Mesenchymal stem cell (in vitro differentiated cells and primary cell): ENCODE results near the gene DNASE1L1.
A peak's percentile ranks its signal among the peaks of the same experiment; 100 is the strongest.

Source experiments
- DNase-seq: peaks from one replicate; pipeline ENCODE4 v3.0.0-alpha.2; 2013
- H2AFZ ChIP-seq: one replicate; pipeline ENCODE4 v1.6.1; 2013; ENCODE audit warnings: low read depth, mild to moderate bottlenecking, control low read depth, inconsistent platforms, low read length, moderate library complexity
- H2AK5ac ChIP-seq: 2 replicates; pipeline ENCODE4 v1.6.1; 2013; ENCODE audit warnings: low read length, moderate library complexity, mild to moderate bottlenecking, inconsistent platforms; ENCODE audit not compliant: severe bottlenecking
- H2BK120ac ChIP-seq: one replicate; pipeline ENCODE4 v1.6.1; 2013; ENCODE audit warnings: low read depth, mild to moderate bottlenecking, inconsistent platforms, low read length, moderate library complexity
- H2BK12ac ChIP-seq, 2 experiments: one replicate each; pipeline ENCODE4 v1.6.1; 2013; ENCODE audit warnings: inconsistent platforms in 2 of 2, low read length in 2 of 2, mild to moderate bottlenecking in 2 of 2, moderate library complexity in 2 of 2, control low read depth in 1 of 2
- H2BK15ac ChIP-seq: one replicate; pipeline ENCODE4 v1.6.1; 2013; ENCODE audit warnings: mild to moderate bottlenecking, low read depth, inconsistent platforms; ENCODE audit not compliant: poor library complexity, severe bottlenecking
- H2BK5ac ChIP-seq: 2 replicates; pipeline ENCODE4 v1.6.1; 2013; ENCODE audit warnings: low read depth, mild to moderate bottlenecking, low read length, control low read depth, inconsistent platforms; ENCODE audit not compliant: poor library complexity, severe bottlenecking
- H3K14ac ChIP-seq, 2 experiments: one replicate each; pipeline ENCODE4 v1.6.1; 2013; ENCODE audit warnings: inconsistent platforms in 2 of 2, low read length in 2 of 2, control low read depth in 1 of 2, mild to moderate bottlenecking in 1 of 2, moderate library complexity in 1 of 2
- H3K18ac ChIP-seq, 2 experiments: one replicate each; pipeline ENCODE4 v1.6.1; 2013; ENCODE audit warnings: inconsistent platforms in 2 of 2, low read length in 2 of 2, control low read depth in 1 of 2, low read depth in 1 of 2, mild to moderate bottlenecking in 1 of 2
- H3K23ac ChIP-seq, 2 experiments: one replicate each; pipeline ENCODE4 v1.6.1; 2013; ENCODE audit warnings: inconsistent platforms in 2 of 2, low read length in 2 of 2, mild to moderate bottlenecking in 2 of 2, moderate library complexity in 2 of 2, control low read depth in 1 of 2
- H3K27ac ChIP-seq: 2 replicates; pipeline ENCODE4 v1.5.1; 2013; ENCODE audit warnings: mild to moderate bottlenecking, moderate library complexity, low read length, control low read depth, inconsistent platforms; ENCODE audit not compliant: poor library complexity, severe bottlenecking
- H3K27me3 ChIP-seq, 2 experiments: 2 replicates each; pipeline versions ENCODE4 v1.6.1 to v1.7.0; 2013; ENCODE audit warnings: low read length in 2 of 2, mild to moderate bottlenecking in 2 of 2, moderate library complexity in 2 of 2, control low read depth in 1 of 2, inconsistent platforms in 1 of 2; ENCODE audit not compliant: control insufficient read depth in 1 of 2, insufficient read depth in 1 of 2
- H3K36me3 ChIP-seq, 2 experiments: 2 replicates each; pipeline versions ENCODE4 v1.6.1 to v1.7.0; 2013; ENCODE audit warnings: low read length in 2 of 2, control low read depth in 1 of 2, inconsistent platforms in 1 of 2, low read depth in 1 of 2, mild to moderate bottlenecking in 1 of 2; ENCODE audit not compliant: insufficient read depth in 2 of 2, control insufficient read depth in 1 of 2
- H3K4ac ChIP-seq, 2 experiments: one replicate each; pipeline ENCODE4 v1.6.1; 2013; ENCODE audit warnings: inconsistent platforms in 2 of 2, low read length in 2 of 2, mild to moderate bottlenecking in 2 of 2, moderate library complexity in 2 of 2, control low read depth in 1 of 2, low read depth in 1 of 2
- H3K4me1 ChIP-seq: 2 replicates; pipeline ENCODE4 v1.6.1; 2013; ENCODE audit warnings: low read depth, low read length, control low read depth; ENCODE audit not compliant: control insufficient read depth, insufficient read depth
- H3K4me2 ChIP-seq: 2 replicates; pipeline ENCODE4 v1.6.1; 2013; ENCODE audit warnings: low read length, mild to moderate bottlenecking, inconsistent platforms; ENCODE audit not compliant: poor library complexity, severe bottlenecking
- H3K4me3 ChIP-seq, 2 experiments: 2 replicates each; pipeline versions ENCODE4 v1.5.1 to v1.7.0; 2013; ENCODE audit warnings: low read length in 2 of 2, mild to moderate bottlenecking in 2 of 2, control low read depth in 1 of 2, low read depth in 1 of 2; ENCODE audit not compliant: insufficient read depth in 1 of 2
- H3K79me1 ChIP-seq: replicated peaks from 2 replicates; pipeline ENCODE4 v1.6.1; 2013; ENCODE audit warnings: mild to moderate bottlenecking, control low read depth, low read length, inconsistent platforms; ENCODE audit not compliant: poor library complexity, severe bottlenecking
- H3K9ac ChIP-seq: 2 replicates; pipeline ENCODE4 v1.7.0; 2013; ENCODE audit warnings: mild to moderate bottlenecking, low read length, moderate library complexity
- H3K9me3 ChIP-seq: 2 replicates; pipeline ENCODE4 v1.7.0; 2013; ENCODE audit warnings: mild to moderate bottlenecking, low read length; ENCODE audit not compliant: control insufficient read depth
- H4K8ac ChIP-seq: one replicate; pipeline ENCODE4 v1.6.1; 2013; ENCODE audit warnings: inconsistent platforms, mild to moderate bottlenecking, low read length, moderate library complexity
- H4K91ac ChIP-seq: one replicate; pipeline ENCODE4 v1.6.1; 2013; ENCODE audit warnings: mild to moderate bottlenecking, low read length, inconsistent platforms
- WGBS: methylation state at CpG from one replicate; pipeline ENCODE4 v1.1.7; 2013; ENCODE audit warnings: mixed read lengths; 5-methylcytosine and 5-hydroxymethylcytosine counted together

Gene DNASE1L1

DNA sequence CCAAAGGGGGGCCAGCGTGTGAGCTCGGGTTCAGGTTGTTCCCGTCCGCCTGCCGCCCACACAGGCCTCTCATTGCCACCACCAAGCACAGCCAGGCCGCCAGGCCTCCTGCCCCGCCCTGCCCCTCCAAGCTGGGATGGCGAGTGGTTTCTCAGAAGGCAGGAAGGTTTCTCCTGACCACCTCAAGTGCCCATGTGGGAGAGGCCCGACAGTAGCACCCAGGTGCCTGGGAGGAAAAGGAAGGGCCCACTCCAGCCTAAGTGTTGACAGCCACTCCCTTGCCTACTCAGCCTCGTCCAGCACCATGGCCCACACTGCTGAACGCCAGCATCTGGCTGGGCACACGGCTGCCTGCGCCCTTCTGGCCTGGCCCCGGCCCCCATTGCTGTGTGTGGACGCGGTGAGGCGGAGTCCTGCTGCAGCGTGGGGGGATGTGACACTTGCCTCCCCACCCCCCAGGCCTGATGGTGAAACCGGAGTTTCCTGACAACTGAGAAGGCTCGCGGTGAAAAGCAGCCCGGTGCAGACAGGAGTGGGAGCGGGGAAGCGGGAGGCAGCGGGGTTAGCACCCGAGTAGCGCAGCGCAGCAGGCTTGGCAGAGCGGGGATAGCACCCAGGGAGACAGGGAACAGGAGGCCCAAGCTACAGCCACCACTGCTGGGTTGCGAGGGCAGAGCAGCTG lies 53.8 kb downstream of the DNASE1L1 start:
- no peak overlapping the region for H2AK5ac ChIP-seq
- H3K79me1 ChIP-seq: no peaks in the 10 kb centered on the region
- H3K4me2 ChIP-seq: no peak overlapping the region
- H2BK15ac ChIP-seq: no peak overlapping the region
- no peaks in the 10 kb centered on the region for H3K9me3 ChIP-seq
- H2BK120ac ChIP-seq: no peak overlapping the region
- H3K4me1 ChIP-seq: peaks cover 25% of the 10 kb centered on the region
- H3K4me3 ChIP-seq: no peak overlapping the region
- H2BK12ac ChIP-seq: no peak overlapping the region
- H3K27me3 ChIP-seq: no peaks in the 10 kb centered on the region
- no peak overlapping the region for H3K4ac ChIP-seq
- no peak overlapping the region for H3K27ac ChIP-seq
- 92% methylated on average over 26 of the region's 30 CpGs for WGBS
- no peak overlapping the region for H3K23ac ChIP-seq
- H3K9ac ChIP-seq: no peak overlapping the region
- no peak overlapping the region for H2AFZ ChIP-seq
- peaks cover 91 to 100% of the 10 kb centered on the region in 2 experiments for H3K36me3 ChIP-seq
- H2BK5ac ChIP-seq: no peak overlapping the region
- DNase-seq: no peak
- H3K14ac ChIP-seq: no peak overlapping the region
- H3K18ac ChIP-seq: no peak overlapping the region
- H4K8ac ChIP-seq: no peak overlapping the region
- H4K91ac ChIP-seq: no peak overlapping the region

DNA sequence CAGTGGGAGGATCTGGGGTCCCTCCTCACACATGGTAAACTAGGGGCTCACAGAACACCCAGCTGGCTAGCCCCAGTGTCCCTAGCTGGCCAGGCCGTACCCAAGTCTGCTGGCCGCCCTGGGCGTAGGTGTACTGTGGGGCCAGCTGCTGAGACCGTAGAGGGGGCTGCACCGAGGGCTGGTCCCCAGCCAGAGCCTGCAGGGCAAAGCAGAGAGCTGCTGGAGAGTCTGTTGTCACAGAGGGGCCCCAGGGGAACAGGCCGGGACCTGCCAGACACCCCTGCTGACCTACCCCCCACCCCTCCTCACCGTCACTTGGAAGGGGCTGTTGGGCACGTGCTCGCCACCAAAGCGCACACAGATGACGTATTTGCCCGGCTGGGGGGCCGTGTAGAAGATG lies 54.5 kb downstream of the DNASE1L1 start:
- Histone ChIP-seq H3K4me3 (no peak overlapping the region), H3K4ac (no peak overlapping the region), H2BK12ac (no peak overlapping the region), H3K9ac (no peak overlapping the region), H4K91ac (no peak overlapping the region), H3K27me3 (no peaks in the 10 kb centered on the region), H3K14ac (no peak overlapping the region), H3K4me1 (peaks cover 28% of the 10 kb centered on the region), H2BK5ac (no peak overlapping the region), H2BK15ac (no peak overlapping the region), H2AK5ac (no peak overlapping the region), H3K9me3 (no peaks in the 10 kb centered on the region), H3K18ac (no peak overlapping the region), H2AFZ (no peak overlapping the region), H2BK120ac (no peak overlapping the region), H3K79me1 (no peaks in the 10 kb centered on the region), H3K4me2 (no peak overlapping the region), H4K8ac (no peak overlapping the region), H3K27ac (no peak overlapping the region), H3K23ac (no peak overlapping the region), H3K36me3 (peaks cover 91 to 100% of the 10 kb centered on the region in 2 experiments)
- no peak for DNase-seq
- WGBS: 96% methylated on average over 12 of the region's 13 CpGs

DNA sequence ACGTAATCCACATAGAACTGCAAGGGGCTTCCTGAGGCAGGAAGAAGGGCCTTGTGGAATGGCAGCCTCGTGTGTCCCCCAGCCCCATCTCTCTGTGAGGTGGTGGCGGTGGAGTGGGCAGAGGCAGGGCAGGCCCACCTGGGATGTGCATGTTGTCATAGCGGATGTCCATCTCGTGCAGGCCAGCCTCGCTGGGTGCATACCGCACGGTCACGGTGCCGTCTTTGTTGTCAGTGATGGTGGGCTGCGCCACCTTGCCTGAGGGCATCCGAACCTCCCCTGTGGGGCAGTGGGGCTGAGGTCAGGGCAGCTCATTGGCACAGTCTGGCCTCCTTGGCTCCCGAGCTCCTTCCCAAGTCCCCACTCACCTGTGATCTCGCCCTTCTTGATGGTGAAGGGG lies 55.0 kb downstream of the DNASE1L1 start:
- no peak overlapping the region for H3K4ac ChIP-seq
- peaks cover 91 to 100% of the 10 kb centered on the region in 2 experiments for H3K36me3 ChIP-seq
- H3K18ac ChIP-seq: no peak overlapping the region
- H3K9ac ChIP-seq: no peak overlapping the region
- H4K91ac ChIP-seq: no peak overlapping the region
- no peak overlapping the region for H2BK5ac ChIP-seq
- no peak overlapping the region for H3K4me2 ChIP-seq
- no peak overlapping the region for H3K14ac ChIP-seq
- H2AFZ ChIP-seq: no peak overlapping the region
- DNase-seq: no peak
- no peak overlapping the region for H2BK12ac ChIP-seq
- H3K9me3 ChIP-seq: no peaks in the 10 kb centered on the region
- H3K27me3 ChIP-seq: no peaks in the 10 kb centered on the region
- H2BK120ac ChIP-seq: no peak overlapping the region
- no peak overlapping the region for H2AK5ac ChIP-seq
- H3K23ac ChIP-seq: no peak overlapping the region
- H3K4me3 ChIP-seq: no peak overlapping the region
- 87% methylated on average over 5 of the region's 14 CpGs for WGBS
- H3K79me1 ChIP-seq: no peaks in the 10 kb centered on the region
- H4K8ac ChIP-seq: no peak overlapping the region
- peaks cover 31% of the 10 kb centered on the region for H3K4me1 ChIP-seq
- H2BK15ac ChIP-seq: no peak overlapping the region
- H3K27ac ChIP-seq: no peak overlapping the region

DNA sequence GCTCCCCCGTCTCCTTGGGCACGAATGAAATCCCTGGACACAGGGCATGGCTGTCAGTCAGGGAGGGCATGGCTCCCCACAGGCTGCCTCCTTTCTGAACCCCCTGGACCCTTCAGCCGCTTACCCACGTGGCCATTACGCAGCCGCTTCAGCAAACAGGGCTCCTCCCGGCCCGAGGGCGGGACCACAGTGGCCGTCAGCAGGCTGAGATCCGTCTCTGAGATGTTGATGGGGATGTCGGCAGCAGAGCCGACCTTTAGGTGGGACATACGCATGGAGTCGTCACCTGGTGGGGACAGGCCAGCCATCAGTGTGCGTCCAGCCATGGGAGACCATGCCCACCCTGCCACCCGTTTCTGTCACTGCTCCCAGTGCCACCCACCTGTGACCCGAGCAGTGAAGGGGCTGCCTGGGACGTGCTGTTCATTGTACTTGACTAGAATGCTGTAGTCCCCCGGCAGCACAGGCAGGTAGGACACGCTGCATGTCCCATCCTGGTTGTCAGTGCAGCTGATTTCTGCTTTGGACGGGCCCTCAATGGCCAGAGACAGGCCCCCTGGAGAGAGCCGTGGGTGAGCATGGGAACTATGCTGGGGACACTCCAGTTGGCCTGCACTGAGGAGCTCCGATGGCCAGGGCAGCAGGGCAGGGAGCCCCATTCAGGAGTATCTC lies 55.7 kb downstream of the DNASE1L1 start:
- Histone ChIP-seq H3K9ac (no peak overlapping the region), H3K18ac (no peak overlapping the region), H3K27me3 (no peaks in the 10 kb centered on the region), H3K9me3 (no peaks in the 10 kb centered on the region), H2BK12ac (no peak overlapping the region), H3K23ac (no peak overlapping the region), H3K4me1 (peaks cover 35% of the 10 kb centered on the region), H3K4ac (no peak overlapping the region), H2BK120ac (no peak overlapping the region), H2BK5ac (no peak overlapping the region), H2BK15ac (no peak overlapping the region), H3K79me1 (no peaks in the 10 kb centered on the region), H2AFZ (no peak overlapping the region), H4K91ac (peak overlapping the region; percentile 16), H3K4me2 (no peak overlapping the region), H3K14ac (no peak overlapping the region), H2AK5ac (no peak overlapping the region), H3K36me3 (peaks cover 89 to 100% of the 10 kb centered on the region in 2 experiments), H3K27ac (no peak overlapping the region), H4K8ac (no peak overlapping the region), H3K4me3 (no peak overlapping the region)
- WGBS: 93% methylated on average over 24 of the region's 24 CpGs
- no peak for DNase-seq
